HG03097 (cell line): Measurements from ENCODE around the gene DPYSL4.

ENCODE experiments used
- ATAC-seq: cut with Tn5 transposase; IDR thresholded peaks from one replicate; pipeline ENCODE4 v1.9.1; 2021; ENCODE audit not compliant: unreplicated experiment, low FRiP score

DPYSL4 gene

DNA sequence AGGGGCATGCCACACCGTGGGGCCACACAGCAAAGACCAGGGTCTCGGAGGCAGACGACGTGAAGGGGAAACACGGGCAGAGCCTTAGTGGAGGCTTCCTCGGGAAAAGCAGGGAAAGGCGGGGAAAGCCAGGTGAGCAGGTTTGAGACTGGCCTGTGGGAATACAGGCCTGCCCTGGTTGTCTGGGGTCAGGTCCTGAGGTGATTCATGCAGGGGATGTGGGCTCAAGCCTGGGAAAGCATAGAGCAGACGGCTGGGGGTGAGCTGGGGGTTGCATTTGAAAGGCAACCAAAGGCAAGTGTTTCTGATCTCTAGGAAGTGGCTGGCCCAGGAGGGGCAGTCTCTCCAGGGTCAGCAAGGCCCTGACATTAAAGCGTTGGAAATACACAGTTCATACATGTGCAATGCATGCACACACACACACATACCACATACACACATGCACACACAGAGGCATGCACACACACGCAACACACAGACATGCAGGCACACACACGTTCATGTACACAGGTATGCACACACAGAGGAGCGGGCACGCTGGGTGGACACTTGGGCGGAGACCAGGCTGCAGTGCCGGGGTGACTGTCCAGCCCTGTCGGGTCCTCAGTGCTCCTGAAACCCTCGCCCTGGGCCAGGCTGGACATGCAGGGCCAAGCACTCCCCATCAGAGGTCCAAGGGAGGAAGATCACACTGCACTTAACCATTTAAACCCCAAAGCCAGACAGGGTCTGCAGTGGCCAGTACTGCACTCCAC lies 51.8 kb downstream of the DPYSL4 start:
- ATAC-seq, result no peak

DNA sequence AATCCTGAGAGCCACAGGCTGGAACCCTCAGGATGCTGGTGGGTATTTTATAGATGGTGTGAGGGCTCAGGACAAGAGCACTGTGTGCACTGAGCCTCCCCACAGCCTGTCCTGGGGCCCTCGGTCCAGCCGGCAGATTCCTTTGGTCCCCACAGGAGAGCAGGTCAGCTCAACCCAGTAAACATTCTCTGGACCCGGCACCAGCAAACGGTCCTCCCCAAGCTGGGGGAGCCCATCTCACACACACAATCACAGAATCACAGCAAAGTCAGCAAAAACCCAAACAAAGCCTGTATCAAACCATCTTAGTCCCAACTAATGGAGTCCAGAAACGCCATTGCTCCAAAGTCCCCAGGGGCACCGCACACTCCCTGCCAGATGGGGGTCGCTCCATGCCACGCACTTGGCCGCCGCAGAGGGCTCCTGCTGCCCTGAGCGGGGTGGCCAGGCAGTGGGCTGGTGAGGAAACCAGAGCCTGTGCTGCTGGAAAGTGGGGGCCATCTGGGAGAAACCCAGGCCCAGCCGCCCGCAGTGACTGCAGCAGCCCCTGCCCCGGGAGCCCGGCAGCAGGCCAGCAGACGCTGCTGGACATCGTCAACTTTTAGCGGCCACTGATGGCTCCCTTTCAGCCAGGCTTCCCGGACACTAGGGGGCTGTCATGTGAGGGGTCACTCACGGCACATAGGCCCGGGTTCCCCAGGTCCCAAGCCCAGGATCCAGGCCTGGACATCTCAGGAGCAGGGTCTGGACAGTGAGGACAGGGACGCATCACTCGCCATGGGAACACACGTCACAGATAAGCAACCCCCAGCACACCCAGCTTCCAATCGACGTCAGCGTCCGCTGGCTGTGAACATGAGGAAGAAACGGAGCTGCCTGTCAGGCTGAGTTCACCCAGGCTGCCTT lies 52.6 kb downstream of the DPYSL4 start:
- no peak for ATAC-seq

GRCh38 chr10:132240156-132240555 lies 53.4 kb downstream of the DPYSL4 start:
- no peak for ATAC-seq

DNA sequence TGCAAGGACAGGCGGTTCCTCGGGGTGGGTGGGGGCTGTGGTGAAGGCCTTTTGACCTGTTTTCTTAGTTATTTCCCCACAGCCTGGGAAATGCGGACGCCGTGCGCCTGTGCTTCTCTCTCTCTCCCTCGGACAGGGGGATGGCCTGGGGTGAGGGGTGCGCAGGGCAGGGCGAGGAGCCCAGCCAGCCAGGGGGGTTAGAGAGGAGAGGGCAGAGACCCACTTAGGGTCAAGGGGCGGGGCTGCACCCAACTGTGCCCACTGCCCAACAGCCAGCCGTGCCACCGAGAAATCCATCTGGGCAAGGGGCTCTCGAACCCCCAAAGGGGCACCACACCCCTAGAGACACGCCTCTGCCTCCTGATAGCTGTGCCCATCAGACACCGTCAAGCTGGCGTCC lies 53.8 kb downstream of the DPYSL4 start:
- ATAC-seq, result no peak

DNA sequence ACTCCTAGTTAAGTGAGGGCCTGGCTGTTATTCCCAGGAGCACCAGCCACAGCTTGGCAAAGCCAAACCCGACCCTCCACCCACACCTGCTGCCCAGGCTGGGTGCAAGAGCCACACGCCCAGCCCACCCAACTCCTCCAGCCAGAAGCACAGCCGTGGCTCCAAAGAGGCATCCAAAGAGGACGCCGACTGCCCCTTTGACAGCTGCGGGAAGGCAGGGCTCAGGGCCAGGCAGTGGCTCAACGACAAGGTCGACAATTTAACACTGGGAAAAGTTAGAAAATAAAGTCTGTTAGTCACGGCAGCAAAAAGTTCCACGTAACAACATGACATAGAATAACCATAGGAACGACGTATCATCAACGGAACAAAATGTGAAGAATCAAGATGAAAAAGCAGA lies 54.3 kb downstream of the DPYSL4 start:
- ATAC-seq, result no peak

DNA sequence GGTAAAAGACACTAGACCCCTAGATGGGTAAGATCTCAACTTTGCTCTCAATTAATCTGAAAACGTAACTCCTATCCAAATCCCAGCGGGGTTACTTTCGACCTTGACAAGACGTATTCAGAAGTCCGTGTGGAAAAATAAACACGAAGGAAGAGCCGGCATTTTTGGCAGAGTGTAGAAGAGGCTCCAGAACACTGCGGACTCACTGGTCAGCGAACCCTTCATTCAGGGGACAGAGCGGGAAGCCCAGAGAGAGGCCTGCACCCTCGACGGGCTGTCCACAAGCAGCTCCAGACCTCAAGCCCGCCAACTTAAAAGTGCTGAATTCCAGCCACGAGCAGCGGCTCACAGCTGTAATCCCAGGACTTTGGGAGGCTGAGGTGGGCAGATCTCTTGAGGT lies 54.7 kb downstream of the DPYSL4 start:
- no peak for ATAC-seq

- ATAC-seq, result no peak
These were observed 55.5 kb downstream of the DPYSL4 start for GRCh38 chr10:132242103-132242840.

DNA sequence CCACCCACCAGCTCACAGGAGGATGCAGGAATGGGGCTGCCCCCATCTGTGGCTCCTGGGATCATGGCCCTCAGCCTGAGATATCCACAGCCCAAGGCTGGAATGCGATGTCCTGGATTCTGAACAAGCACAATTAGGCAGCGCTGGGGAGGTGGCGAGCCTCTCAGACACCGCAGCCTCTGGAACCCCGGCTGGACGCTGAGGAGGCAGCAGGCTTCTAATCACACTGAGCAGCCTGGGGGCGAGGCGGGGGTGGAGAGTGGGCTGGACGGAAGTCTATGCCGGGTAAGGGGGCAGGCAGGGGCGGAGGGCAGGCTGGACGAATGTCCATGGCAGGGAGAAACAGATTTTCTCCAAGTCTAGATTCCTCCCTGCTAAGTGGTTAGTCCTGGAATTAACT lies 56.4 kb downstream of the DPYSL4 start:
- no peak for ATAC-seq

- no peak for ATAC-seq
These were observed 56.9 kb downstream of the DPYSL4 start for GRCh38 chr10:132243626-132244025.

DNA sequence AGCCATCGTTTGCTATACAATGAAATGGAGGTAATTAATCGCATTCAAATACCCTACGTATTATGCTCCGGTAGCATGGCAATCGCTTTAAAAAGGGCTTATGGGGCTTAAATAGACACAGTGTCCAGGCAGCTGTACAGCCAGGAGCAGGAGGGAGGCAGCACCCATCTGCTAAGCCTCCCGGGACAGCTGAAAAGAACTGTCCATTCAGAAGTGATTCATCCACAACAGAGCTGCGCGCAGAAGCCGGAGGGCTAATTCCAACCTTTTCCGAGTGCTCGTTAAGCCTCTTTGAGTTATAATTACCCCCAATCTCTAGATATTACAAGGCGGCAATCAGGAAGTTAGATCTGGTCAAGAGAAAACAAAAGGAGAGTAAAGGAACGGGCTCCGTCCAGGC lies 58.3 kb downstream of the DPYSL4 start:
- ATAC-seq, result no peak

GRCh38 chr10:132246296-132246695 lies 59.5 kb downstream of the DPYSL4 start:
- ATAC-seq, result no peak

- ATAC-seq, result no peak
These were observed 61.2 kb downstream of the DPYSL4 start for GRCh38 chr10:132247943-132248342.

DNA sequence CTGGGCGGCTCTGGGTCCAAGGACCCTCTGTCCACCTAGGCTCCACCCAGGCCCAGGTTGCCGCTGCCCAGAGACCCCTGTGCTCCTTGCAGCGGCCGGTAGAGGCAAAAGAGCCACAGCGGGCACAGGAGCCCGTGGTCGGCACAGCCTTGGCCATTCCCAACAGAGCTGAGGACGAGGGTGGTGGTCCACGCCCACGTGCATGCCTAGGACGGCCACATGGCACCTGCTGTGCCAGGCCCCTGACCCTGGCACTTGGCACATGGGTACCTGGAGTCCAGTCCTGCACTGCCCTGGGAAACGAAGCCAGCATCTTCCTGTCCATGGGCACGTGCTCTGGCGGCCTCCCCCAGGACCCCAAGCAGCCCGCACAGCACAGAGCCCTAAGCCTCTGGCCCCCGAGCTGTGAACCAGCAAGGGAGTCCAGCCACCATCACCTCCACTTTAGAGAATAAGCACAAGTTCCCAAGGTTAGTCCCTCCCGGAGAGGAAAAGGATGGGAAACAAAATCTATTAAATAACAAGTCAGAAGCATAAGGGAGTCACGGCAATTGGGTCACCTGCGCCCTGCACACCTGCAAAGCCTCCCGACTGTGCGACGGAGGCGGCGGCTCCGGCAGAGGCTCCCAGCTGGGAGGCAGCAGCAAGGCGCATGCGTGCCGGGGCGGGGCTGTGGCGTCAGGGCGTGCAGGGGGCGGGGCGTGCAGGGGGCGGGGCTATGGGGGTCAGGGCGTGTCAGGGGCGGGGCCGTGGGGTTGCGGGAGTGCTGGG lies 61.9 kb downstream of the DPYSL4 start:
- ATAC-seq, result no peak

DNA sequence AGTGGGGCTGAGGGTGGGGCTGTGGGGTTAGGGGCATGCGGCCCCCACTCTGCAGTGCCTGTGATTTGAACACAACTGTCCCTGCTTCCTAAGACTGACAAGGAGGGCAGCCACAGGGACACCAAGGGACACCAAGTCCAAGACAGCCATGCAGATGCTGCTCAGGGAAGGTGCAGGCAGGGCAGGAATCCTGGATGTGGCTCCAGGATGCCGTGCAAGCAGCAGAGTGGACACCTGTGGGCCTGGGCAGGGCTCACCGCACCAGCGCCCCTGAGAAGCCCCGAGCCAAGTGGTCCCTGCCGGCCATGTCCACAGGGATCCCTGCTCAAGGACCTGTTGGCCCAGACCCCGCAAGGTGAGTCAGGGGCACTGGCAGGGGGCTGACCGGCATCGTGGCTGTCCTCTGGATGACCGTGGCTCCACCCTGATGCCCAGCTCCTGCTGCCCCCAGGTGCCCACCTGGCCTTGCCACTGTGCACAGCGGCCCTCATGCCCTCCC lies 62.5 kb downstream of the DPYSL4 start:
- ATAC-seq, result no peak

GRCh38 chr10:132249824-132250375 lies 63.2 kb downstream of the DPYSL4 start:
- ATAC-seq, result no peak

DNA sequence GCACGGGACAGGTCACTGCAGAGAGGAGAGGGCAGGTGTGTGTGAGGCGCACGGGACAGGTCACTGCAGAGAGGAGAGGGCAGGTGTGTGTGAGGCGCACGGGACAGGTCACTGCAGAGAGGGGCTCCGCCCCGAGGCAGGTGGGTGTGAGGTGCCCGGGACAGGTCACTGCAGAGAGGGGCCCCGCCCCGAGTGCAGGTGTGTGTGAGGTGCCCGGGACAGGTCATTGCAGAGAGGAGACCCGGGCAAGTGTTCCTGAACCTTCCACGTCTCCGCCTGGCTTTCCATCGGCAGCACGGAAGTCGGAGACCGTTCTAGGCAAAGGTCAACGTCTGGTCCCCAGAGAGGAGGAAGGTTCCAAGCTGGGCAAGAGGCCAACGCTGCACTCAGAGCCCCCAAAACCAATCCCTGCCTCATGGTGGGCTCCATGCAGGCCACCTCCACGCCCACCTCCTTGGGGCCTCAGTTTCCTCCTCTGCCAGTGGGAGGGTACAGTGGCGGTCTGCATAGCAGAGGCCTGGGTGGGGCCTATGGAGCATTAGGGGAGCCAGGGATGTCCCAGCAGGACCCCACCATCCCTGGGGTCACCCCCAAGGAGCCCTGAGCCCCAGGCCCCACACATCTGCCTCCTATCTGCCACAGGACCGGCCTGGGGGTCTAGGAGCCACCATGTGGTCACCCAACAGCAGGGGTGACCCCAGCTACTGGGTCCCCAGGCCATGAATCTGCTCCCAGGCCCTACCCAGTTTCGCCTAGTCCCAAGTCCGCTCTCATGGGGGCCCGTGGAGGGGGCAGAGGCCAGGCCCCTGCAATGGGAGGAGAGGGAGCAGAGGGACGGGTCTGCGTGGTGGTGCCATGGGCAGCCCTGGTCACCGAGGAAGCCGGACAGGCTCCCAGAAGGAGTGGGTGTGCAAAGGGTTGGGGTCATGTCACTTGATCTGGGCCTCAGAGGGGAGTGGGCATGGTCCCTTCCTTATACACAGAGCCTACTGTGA lies 64.0 kb downstream of the DPYSL4 start:
- no peak for ATAC-seq

GRCh38 chr10:132251928-132252327 lies 65.2 kb downstream of the DPYSL4 start:
- no peak for ATAC-seq

GRCh38 chr10:132252412-132252811 lies 65.7 kb downstream of the DPYSL4 start:
- no peak for ATAC-seq
